Liver (tissue), 3 donors: ENCODE data around the gene TMC2.

Source experiments
- CTCF ChIP-seq: fragments of 150-350 bp; IDR thresholded peaks from 2 replicates; pipeline ENCODE4 v1.5.1; 2017; ENCODE audit warnings: improper control_type of control experiment, low read depth, low read length; ENCODE audit not compliant: missing input control
- TAF1 ChIP-seq: conservative IDR thresholded peaks from 2 replicates; pipeline ENCODE4 v1.6.1; 2016; ENCODE audit warnings: antibody characterized with exemption, mild to moderate bottlenecking
- donor health status: healthy.
- donor health status: healthy.

GRCh38 chr20:2507875-2508630 is 28.3 kb upstream of the TMC2 start:
- TF ChIP-seq CTCF (no peak), TAF1 (no peak)
